NCI-H69 (cell line): ENCODE results near the gene ANO7.

Experiments
- DNase-seq: peaks from one replicate; lab custom pipeline; 2025; lab: John Stamatoyannopoulos, UW

ANO7 gene

GRCh38 chr2:241252778-241253475 is 64.5 kb downstream of the ANO7 start:
- DNase-seq, result no peak

DNA sequence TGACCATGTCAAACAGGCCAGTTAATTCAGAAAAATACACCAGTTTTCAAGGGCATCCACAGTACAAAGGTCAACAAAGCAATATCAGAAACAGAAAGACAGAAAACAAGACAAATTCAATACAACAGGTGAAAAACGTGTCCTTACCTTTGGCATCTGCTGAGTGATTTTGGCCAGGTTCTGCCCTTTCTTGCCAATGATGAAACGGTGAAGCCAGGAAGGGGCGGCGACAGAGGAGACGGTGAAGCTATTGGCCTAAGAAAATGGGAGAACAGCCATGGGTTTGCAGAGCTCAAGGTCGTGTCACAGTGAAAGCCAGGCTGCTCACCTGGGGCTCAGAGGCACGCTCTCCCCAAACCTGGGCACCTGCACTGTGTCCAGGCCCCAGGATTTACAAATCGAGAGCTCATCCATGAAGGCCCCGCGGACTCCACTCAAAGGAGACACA is 66.5 kb downstream of the ANO7 start:
- DNase-seq, result no peak

DNA sequence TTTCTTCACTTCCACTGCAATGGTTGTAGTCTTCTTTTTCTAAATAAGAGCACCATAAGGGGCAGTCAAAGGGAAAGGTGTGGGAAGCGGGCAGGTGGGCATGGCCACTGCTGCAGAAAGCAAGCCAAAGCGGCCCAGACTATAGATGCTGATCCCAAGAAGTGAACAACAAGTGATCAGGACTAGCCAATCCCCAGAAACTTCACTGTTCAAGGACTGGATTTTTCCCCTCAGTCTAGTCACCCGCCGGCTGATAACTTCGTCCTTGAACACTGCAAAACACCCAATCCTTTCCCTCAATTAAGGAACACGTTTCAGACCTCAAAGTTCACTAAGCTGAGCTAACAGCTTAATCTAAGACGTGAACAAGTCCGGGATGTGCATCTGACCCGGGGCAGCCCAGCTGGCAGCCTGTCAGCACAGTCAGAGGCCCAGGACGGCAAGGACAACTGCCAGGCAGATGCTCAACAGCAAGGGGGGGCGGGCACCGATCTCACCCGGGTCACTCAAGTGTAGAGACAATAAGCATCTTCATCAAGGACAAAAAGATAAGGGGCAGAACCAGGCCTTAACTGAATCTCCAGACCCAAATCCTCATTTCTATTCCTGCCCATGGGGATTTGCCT is 67.2 kb downstream of the ANO7 start:
- no peak for DNase-seq

GRCh38 chr2:241256168-241256545 is 67.7 kb downstream of the ANO7 start:
- no peak for DNase-seq

GRCh38 chr2:241257419-241258032 is 69.0 kb downstream of the ANO7 start:
- no peak for DNase-seq

DNA sequence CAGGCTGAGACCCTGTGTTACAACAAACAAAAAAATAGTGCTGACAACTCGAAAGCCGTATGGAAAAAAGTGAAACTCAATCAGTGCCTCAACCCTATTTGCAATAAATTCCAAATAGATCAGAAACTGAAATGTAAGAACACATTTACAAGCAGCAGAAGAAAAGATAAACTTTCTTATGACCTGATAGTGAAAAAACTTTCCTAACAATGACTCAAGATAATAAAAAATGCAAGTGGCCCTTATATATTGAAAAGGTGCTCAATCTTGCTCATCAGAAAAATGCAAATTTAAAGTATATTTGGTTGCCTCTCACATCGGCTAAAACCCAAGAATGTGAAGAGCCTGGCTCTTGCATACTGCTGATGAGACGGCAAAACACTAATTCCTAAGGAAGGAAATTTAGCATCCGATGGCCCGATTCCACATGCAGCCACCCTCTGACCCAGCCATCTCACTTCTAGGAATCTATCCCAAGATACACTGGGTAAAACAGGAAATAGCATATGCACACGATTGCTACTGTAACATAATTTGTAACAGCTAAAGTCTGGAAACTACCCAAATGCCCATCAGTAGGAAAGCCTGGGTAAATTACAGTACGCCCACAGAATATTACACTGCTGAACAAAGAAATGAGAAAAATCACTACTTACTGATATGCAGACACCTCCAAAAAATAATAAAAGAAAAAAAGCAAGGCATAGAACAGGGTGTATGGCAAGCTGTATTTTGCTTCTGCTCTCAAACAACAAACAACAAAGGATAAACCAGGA is 70.2 kb downstream of the ANO7 start:
- no peak for DNase-seq

DNA sequence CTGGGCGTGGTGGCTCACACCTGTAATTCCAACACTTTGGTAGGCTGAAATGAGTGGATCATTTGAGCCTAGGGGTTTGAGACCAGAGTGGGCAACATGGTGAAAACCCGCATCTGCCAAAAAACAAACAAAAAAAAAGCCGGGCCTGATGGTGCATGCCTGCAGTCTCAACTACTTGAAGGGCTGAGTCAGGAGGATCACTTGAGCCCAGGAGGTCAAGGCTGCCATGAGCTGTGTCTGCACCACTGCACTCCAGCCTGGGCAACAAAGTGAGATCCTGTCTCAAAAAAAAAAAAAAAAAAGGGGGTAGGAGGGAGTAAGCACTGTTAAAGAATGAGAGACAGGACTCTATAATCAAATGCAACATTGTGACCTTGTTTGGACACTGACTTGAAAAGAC is 72.4 kb downstream of the ANO7 start:
- no peak for DNase-seq

- no peak for DNase-seq
Measured at GRCh38 chr2:241261628-241262027, 73.2 kb downstream of the ANO7 start.

- DNase-seq, result no peak
Measured at GRCh38 chr2:241263061-241263460, 74.6 kb downstream of the ANO7 start.

DNA sequence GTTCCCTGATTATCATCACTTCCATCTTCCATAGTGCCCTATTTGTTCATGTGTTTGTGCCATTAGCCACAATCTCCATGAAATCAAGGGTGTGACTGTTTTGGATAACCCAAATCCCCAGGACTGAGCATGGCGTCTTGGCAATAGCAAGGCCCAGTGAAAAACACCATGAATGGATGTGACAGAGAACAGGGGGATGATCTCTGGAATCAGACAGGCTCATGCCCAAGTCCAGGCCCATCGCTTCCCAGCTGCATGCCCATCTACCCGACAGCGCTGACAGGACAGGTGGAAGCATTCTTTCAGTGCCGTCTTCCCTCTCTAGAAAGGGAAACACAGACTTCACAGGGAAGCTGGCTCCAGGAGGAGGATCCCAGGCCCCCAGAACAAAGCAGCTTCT is 77.0 kb downstream of the ANO7 start:
- no peak for DNase-seq

- DNase-seq, result peak; percentile 1
Measured at GRCh38 chr2:241267249-241268067, 79.0 kb downstream of the ANO7 start.

DNA sequence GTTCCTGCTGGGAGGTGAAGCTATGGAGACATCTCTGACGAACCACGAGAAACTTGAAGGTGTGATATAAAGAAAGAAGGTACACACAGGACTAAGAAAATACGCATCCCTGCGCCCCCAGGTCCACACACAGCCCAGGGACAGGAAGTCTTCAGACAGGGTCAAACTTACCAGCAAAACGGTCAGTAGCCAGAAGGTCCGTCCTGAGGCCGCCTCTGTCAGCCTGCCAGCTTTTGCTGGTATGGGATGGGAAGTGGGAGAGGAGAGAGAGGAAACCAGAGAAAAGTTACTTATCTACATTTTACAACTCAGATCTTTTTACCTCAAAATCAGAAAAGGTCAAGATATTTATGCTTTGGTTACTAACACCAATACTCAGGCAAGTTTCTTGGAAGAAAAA is 79.8 kb downstream of the ANO7 start:
- DNase-seq, result no peak

DNA sequence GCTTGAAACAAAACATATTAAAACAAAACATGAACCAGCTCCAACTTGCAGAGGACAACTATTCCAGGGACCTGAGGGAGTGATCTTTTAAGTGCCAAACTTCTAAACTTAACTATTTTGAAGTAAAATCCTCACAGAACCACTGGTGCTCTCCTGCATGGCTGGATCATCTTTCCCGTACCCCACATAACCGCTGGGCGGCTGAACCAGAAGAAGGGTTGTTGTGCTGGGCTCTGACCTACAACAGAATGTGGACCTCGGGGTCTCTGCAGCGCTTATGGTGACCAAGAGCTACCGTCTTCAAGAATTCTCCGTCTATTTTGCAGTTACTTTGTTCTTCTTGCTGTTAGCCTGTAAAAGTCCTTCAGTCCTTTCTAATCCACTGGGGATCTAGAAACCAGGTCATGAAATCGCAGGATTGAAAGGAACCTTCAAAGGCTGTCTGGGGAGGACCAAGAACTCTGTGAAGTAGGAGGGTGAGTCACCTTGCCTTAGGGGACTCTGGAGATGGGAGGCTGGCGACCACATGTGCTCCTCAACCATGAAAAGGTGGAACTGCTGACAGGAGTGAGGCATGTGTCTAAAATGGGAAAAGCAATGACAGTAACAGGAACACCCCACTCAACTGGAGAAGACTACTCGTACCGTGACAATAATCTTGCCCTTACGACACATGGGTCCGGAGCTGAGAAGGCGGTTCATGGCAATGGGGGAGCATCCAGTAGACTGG is 80.4 kb downstream of the ANO7 start:
- no peak for DNase-seq

- DNase-seq, result no peak
Measured at GRCh38 chr2:241269707-241270520, 81.4 kb downstream of the ANO7 start.

- DNase-seq, result no peak
Measured at GRCh38 chr2:241270531-241270930, 82.1 kb downstream of the ANO7 start.

DNA sequence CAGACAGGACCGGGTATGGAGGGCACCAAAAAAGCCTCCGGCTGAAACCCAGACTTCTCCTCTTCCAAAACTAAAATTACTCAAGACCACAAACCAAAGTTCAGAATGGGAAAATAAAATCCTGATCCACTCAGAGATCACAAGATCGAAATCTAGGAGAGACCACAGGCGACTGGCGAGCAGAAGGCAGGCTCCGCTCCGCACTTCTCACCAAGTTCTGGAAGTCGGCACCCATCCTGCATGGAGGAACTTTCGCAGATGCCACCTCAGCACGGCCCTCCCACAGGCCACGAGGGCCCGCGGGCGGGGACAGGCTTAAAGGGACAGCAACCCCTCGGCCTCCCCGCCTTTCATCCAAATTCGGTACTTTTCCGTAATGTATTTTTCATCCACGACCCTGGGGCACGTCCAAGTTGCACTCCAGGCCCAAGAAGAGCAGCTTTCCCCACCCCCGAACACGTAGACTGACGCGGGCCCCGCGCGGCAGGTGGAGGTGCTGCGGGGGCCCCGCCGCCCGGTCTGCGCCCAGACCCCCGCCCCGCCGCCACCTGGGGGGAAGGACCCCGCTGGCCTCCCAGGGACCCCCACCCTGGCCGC is 83.3 kb downstream of the ANO7 start:
- DNase-seq, result peak; percentile 26

DNA sequence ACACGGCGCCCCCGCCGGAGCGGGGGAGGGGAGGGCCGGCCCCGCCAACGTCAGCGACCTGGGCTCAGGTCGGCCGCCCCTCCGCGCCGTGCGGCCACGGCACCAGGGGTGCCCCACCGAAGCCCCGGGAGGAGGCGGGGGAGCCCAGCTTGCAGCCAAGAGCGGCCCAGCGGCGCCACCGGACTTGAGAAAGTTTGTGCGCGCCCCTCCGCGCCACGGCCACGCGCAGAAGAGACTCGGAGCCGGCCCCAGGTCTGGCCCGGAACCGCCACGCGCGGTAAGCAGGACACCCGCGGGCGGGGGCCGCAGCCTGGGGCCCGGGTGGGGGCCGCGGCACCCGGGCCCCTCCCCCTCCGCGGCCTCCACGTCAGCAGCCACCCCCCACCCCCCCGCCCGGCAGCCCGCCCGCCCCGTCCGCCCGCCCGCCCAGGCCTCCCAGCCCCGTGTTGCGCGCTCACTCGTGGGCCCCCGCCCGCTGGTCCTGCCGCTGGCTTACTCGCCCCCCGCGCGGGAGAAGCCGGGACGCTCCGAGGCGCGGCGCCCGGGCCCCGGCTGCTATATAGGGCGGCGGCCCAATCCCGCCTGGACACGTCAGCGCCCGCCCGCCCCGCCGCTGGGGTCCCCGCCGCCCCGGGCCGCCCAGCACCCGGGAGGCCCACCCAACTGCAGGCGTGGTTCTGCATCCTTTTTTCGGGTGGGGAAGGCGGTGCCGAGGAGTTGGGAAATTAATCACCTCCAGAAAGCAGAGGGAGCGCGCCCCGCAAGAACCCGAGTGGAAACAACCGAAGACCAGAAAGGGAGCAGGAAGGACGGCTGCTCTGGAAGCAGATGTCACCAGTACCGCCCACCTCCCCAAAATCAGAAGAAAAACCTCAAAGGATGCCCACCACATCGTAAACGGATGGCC is 84.1 kb downstream of the ANO7 start:
- DNase-seq, result peak; percentile 62

GRCh38 chr2:241273210-241274020 is 84.9 kb downstream of the ANO7 start:
- peak; percentile 1 for DNase-seq
